WTC11 (cell line): Measurements from ENCODE around the gene TMC3.

Experiments used
- ATF1 ChIP-seq: sonication (generic); formaldehyde crosslinking; IDR thresholded peaks from 2 replicates; pipeline ENCODE4 v1.8.1; 2023; ENCODE audit warnings: mild to moderate bottlenecking, moderate library complexity, missing genetic modification reagents
- ESRRA ChIP-seq: sonication (generic); formaldehyde crosslinking; IDR thresholded peaks from 2 replicates; pipeline ENCODE4 v1.8.1; 2022; ENCODE audit warnings: mild to moderate bottlenecking, missing genetic modification reagents, borderline replicate concordance
- ETV6 ChIP-seq: sonication (generic); formaldehyde crosslinking; IDR thresholded peaks from 2 replicates; pipeline ENCODE4 v1.8.1; 2022; ENCODE audit warnings: mild to moderate bottlenecking, missing genetic modification reagents
- JUN ChIP-seq: sonication (generic); formaldehyde crosslinking; IDR thresholded peaks from 2 replicates; pipeline ENCODE4 v1.8.0; 2023; ENCODE audit warnings: mild to moderate bottlenecking, missing genetic modification reagents
- ZNF138 ChIP-seq: sonication (generic); formaldehyde crosslinking; conservative IDR thresholded peaks from 2 replicates; pipeline ENCODE4 v1.8.1; 2022; ENCODE audit warnings: mild to moderate bottlenecking, moderate library complexity, missing genetic modification reagents
- ZNF263 ChIP-seq: sonication (generic); formaldehyde crosslinking; IDR thresholded peaks from 2 replicates; pipeline ENCODE4 v1.8.1; 2022; ENCODE audit warnings: low read depth, mild to moderate bottlenecking, moderate library complexity, missing genetic modification reagents
- TF ChIP-seq, protein P1 (sequence below): fragments of 200-600 bp; IDR thresholded peaks from 2 replicates; pipeline ENCODE4 v1.8.0; 2022; ENCODE audit warnings: antibody characterized with exemption
- TF ChIP-seq, protein P2 (sequence below): sonication (generic); formaldehyde crosslinking; IDR thresholded peaks from 2 replicates; pipeline ENCODE4 v1.8.1; 2023; ENCODE audit warnings: mild to moderate bottlenecking, moderate library complexity, missing genetic modification reagents
- TF ChIP-seq, protein P3 (sequence below): sonication (generic); formaldehyde crosslinking; IDR thresholded peaks from 2 replicates; pipeline ENCODE4 v1.8.1; 2022; ENCODE audit warnings: mild to moderate bottlenecking, missing genetic modification reagents, moderate library complexity, borderline replicate concordance
- TF ChIP-seq, protein P4 (sequence below): sonication (generic); formaldehyde crosslinking; IDR thresholded peaks from 2 replicates; pipeline ENCODE4 v1.8.0; 2022; ENCODE audit warnings: mild to moderate bottlenecking, missing genetic modification reagents
- TF ChIP-seq, protein P5 (sequence below): sonication (generic); formaldehyde crosslinking; IDR thresholded peaks from 2 replicates; pipeline ENCODE4 v1.8.1; 2022; ENCODE audit warnings: low read depth, missing genetic modification reagents, borderline replicate concordance

DNA sequence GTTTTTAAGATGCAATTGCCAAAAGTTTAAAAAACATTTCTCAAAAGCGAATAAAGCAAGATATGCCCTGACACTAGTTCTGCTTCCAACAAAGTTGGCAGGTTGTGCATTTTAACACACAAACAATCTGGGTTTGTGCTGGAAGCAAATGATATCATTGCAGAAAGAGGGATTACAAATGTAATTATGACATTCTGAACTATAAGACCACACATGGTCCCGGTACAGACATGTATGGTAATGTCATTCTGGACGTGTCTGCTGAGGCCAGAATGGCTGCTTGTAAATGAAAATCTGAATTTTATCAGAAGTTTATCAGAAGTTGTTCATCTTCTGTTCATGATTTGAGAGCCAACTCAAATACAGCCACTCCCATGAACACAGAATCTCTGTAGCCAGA lies 10.7 kb downstream of the TMC3 start:
- TF ChIP-seq, protein P1, sequence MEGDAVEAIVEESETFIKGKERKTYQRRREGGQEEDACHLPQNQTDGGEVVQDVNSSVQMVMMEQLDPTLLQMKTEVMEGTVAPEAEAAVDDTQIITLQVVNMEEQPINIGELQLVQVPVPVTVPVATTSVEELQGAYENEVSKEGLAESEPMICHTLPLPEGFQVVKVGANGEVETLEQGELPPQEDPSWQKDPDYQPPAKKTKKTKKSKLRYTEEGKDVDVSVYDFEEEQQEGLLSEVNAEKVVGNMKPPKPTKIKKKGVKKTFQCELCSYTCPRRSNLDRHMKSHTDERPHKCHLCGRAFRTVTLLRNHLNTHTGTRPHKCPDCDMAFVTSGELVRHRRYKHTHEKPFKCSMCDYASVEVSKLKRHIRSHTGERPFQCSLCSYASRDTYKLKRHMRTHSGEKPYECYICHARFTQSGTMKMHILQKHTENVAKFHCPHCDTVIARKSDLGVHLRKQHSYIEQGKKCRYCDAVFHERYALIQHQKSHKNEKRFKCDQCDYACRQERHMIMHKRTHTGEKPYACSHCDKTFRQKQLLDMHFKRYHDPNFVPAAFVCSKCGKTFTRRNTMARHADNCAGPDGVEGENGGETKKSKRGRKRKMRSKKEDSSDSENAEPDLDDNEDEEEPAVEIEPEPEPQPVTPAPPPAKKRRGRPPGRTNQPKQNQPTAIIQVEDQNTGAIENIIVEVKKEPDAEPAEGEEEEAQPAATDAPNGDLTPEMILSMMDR, result no peak
- TF ChIP-seq JUN (CRISPR knock-in tag), result no peak
- TF ChIP-seq, protein P2, sequence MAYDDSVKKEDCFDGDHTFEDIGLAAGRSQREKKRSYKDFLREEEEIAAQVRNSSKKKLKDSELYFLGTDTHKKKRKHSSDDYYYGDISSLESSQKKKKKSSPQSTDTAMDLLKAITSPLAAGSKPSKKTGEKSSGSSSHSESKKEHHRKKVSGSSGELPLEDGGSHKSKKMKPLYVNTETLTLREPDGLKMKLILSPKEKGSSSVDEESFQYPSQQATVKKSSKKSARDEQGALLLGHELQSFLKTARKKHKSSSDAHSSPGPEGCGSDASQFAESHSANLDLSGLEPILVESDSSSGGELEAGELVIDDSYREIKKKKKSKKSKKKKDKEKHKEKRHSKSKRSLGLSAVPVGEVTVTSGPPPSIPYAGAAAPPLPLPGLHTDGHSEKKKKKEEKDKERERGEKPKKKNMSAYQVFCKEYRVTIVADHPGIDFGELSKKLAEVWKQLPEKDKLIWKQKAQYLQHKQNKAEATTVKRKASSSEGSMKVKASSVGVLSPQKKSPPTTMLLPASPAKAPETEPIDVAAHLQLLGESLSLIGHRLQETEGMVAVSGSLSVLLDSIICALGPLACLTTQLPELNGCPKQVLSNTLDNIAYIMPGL (CRISPR knock-in tag), result no peak
- TF ChIP-seq ZNF138 (CRISPR knock-in tag), result no peak
- TF ChIP-seq, protein P3, sequence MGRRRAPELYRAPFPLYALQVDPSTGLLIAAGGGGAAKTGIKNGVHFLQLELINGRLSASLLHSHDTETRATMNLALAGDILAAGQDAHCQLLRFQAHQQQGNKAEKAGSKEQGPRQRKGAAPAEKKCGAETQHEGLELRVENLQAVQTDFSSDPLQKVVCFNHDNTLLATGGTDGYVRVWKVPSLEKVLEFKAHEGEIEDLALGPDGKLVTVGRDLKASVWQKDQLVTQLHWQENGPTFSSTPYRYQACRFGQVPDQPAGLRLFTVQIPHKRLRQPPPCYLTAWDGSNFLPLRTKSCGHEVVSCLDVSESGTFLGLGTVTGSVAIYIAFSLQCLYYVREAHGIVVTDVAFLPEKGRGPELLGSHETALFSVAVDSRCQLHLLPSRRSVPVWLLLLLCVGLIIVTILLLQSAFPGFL (CRISPR knock-in tag), result no peak
- no peak for TF ChIP-seq ESRRA (CRISPR knock-in tag)
- TF ChIP-seq, protein P4, sequence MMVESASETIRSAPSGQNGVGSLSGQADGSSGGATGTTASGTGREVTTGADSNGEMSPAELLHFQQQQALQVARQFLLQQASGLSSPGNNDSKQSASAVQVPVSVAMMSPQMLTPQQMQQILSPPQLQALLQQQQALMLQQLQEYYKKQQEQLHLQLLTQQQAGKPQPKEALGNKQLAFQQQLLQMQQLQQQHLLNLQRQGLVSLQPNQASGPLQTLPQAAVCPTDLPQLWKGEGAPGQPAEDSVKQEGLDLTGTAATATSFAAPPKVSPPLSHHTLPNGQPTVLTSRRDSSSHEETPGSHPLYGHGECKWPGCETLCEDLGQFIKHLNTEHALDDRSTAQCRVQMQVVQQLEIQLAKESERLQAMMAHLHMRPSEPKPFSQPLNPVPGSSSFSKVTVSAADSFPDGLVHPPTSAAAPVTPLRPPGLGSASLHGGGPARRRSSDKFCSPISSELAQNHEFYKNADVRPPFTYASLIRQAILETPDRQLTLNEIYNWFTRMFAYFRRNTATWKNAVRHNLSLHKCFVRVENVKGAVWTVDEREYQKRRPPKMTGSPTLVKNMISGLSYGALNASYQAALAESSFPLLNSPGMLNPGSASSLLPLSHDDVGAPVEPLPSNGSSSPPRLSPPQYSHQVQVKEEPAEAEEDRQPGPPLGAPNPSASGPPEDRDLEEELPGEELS (CRISPR knock-in tag), result no peak
- no peak for TF ChIP-seq ZNF263 (CRISPR knock-in tag)
- TF ChIP-seq, protein P5, sequence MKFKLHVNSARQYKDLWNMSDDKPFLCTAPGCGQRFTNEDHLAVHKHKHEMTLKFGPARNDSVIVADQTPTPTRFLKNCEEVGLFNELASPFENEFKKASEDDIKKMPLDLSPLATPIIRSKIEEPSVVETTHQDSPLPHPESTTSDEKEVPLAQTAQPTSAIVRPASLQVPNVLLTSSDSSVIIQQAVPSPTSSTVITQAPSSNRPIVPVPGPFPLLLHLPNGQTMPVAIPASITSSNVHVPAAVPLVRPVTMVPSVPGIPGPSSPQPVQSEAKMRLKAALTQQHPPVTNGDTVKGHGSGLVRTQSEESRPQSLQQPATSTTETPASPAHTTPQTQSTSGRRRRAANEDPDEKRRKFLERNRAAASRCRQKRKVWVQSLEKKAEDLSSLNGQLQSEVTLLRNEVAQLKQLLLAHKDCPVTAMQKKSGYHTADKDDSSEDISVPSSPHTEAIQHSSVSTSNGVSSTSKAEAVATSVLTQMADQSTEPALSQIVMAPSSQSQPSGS, result no peak
- no peak for TF ChIP-seq ATF1
- no peak for TF ChIP-seq ETV6
